Measurements from ENCODE around the gene DES. TPM values are rescaled to one million over a fixed set of nuclear protein-coding genes. Genes with fewer than 3 reads are reported as not detected.
A peak's percentile ranks its signal among the peaks of the same experiment; 100 is the strongest.

Gene DES
- total RNA-seq, 1 experiment from 2014 or later, result not detected

DNA sequence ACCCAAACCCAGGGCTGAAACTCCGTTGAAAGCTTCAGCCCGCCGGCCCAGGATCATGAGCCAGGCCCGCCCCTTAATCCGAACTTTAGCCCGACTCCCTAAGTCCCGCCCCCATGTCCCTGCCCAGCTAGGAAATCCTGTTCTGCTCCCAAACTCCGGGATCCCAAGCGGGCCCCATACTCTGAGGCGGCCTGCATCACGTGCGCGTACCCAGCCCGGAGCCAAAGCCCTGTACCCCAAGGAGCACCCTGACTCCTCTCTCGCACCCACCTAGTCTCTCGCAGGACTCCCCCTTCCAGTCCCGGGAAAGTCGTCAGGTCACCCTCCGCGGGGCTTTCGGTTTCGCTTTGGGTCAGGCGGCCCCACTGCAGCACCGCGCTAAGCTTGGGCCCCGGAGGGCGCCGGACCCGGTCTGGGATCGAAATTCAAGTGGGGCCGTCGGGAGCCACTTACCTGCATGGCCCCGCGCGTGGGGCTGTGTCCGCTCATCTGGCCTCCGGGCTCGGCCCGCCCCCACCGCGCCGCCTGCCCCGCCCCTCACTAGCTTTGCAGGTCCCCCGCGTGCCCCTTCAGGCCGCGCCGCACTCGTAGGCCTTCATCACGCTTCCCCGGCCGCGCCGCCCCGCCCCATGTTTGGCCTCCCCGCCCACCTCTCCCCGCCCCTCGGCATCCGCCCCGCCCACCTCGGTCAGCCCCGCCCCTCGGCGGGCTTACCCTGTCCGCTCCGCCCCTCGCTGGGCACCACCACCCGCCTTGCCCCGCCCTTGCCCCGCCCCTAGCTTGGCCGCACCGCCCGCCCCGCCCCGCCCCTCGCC is 30.7 kb upstream of the DES start, which contains the start of gene DNPEP:
DNPEP (minus strand) TSS at position 607 of the 815 bp plus-strand sequence; CDS start at position 489, 118 bp downstream.
- TF ChIP-seq, protein P1, sequence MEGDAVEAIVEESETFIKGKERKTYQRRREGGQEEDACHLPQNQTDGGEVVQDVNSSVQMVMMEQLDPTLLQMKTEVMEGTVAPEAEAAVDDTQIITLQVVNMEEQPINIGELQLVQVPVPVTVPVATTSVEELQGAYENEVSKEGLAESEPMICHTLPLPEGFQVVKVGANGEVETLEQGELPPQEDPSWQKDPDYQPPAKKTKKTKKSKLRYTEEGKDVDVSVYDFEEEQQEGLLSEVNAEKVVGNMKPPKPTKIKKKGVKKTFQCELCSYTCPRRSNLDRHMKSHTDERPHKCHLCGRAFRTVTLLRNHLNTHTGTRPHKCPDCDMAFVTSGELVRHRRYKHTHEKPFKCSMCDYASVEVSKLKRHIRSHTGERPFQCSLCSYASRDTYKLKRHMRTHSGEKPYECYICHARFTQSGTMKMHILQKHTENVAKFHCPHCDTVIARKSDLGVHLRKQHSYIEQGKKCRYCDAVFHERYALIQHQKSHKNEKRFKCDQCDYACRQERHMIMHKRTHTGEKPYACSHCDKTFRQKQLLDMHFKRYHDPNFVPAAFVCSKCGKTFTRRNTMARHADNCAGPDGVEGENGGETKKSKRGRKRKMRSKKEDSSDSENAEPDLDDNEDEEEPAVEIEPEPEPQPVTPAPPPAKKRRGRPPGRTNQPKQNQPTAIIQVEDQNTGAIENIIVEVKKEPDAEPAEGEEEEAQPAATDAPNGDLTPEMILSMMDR (IDR thresholded peaks at IDR 0.05; ENCODE audit: unreplicated experiment), result no peak
- ChIA-PET POLR2A (interaction anchor here (0.5 to 3.1 kb wide), 19 partner anchors 9 to 319 kb away, joined by 3 to 15 read pairs (median 5); partner anchors contain the start of genes ANKZF1, ATG9A, CNPPD1 and DNAJB2), CTCF (interaction anchor here (0.6 to 3.1 kb wide), 4 partner anchors 15 to 221 kb away, joined by 4 to 19 read pairs (median 7); no protein-coding TSS in a partner anchor)
- no peaks in the 10 kb centered on the region for H3K27me3 Mint-ChIP-seq (ENCODE audit: insufficient read depth, unreplicated experiment)
- peaks cover 40% of the 10 kb centered on the region for H3K36me3 Mint-ChIP-seq (ENCODE audit: insufficient read depth, unreplicated experiment)
- intact Hi-C loops (cut with micrococcal nuclease), result no loop called here
- no peaks in the 10 kb centered on the region for H3K9me3 Mint-ChIP-seq (ENCODE audit: unreplicated experiment)
- peak; percentile 89 for DNase-seq (ENCODE audit: unreplicated experiment)
- H3K4me3 Mint-ChIP-seq (ENCODE audit: unreplicated experiment), result peak within 1 kb of the TSS; percentile 96
- no TSS peak for BruUV-seq (replicated peaks)
- no peaks in the 10 kb centered on the region for H3K4me1 Mint-ChIP-seq (ENCODE audit: insufficient read depth, unreplicated experiment)
- peak within 1 kb of the TSS; percentile 97 for H3K27ac Mint-ChIP-seq (ENCODE audit: low read depth, unreplicated experiment)

DNA sequence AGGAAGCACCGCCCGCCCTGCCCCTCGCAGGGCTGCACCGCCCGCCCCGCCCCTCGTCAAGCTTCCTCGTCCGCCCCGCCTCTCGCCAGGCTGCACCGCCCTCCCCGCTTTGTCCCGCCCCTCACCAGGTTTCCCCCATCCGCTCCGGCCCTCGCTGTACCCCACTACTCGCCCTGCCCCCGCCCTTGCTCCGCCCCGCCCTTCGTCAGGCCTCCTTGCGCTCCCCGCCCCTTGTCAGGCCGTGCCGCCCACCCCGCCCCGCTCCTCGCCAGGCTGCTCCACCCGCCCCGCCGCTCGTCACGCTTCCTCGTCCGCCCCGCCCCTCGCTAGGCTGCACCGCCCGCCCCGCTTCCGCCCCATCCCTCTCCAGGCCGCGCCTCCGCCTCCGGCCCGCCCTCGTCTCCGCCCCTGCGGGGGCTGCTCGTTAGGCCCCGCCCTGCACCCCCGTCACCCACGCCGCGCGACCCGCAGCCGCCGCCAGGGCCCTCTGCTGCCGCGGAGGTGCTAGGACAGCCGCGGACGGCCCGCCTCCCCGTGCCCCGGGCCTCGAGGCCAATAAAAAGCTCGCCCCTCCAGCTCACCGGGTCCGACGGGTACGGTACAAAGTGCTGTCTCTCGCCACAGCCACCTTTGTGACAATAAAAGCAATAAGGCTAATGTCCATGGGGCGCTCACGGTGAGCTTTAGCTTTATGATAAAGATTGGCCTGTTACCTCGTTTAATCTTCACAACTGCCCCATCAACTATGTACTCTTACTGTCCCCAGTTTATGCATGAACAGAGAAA is 29.9 kb upstream of the DES start:
- H3K36me3 Mint-ChIP-seq (ENCODE audit: insufficient read depth, unreplicated experiment), result peaks cover 33% of the 10 kb centered on the region
- DNase-seq (ENCODE audit: unreplicated experiment), result peak; percentile 87
- no peaks in the 10 kb centered on the region for H3K4me1 Mint-ChIP-seq (ENCODE audit: insufficient read depth, unreplicated experiment)
- H3K27ac Mint-ChIP-seq (ENCODE audit: low read depth, unreplicated experiment), result peak overlapping the region; percentile 97
- H3K27me3 Mint-ChIP-seq (ENCODE audit: insufficient read depth, unreplicated experiment), result no peaks in the 10 kb centered on the region
- intact Hi-C loops (cut with micrococcal nuclease), result no loop called here
- no TSS peak for BruUV-seq (replicated peaks)
- H3K4me3 Mint-ChIP-seq (ENCODE audit: unreplicated experiment), result peak overlapping the region; percentile 96
- CTCF ChIA-PET, result interaction anchor here (0.5 to 3.4 kb wide), 15 partner anchors 10 to 1151 kb away, joined by 3 to 19 read pairs (median 3); no protein-coding TSS in a partner anchor
- no peaks in the 10 kb centered on the region for H3K9me3 Mint-ChIP-seq (ENCODE audit: unreplicated experiment)
- POLR2A ChIA-PET, result interaction anchor here (0.6 to 3.1 kb wide), 20 partner anchors 10 to 273 kb away, joined by 3 to 15 read pairs (median 4); partner anchors contain the start of genes ANKZF1, ATG9A, CHPF and CNPPD1
- TF ChIP-seq, protein P1 (IDR thresholded peaks at IDR 0.05; ENCODE audit: unreplicated experiment), result no peak

DNA sequence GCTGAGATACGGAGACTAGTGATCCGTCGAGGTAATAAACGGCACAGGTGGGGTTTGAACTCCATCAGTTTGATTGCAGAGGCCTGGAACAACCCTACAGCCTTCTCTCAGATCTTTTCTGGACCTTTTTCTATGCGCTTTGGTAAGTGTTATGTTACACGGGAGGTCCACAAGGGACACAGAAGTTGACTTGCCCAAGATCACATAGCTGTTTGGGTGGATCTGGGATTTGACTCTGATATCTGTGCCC is 29.3 kb upstream of the DES start:
- DNase-seq (ENCODE audit: unreplicated experiment), result no peak
- BruUV-seq (replicated peaks), result no TSS peak
- CTCF ChIA-PET, result interaction anchor here (0.5 to 3.4 kb wide), 16 partner anchors 10 to 1151 kb away, joined by 3 to 19 read pairs (median 3); no protein-coding TSS in a partner anchor
- peaks cover 28% of the 10 kb centered on the region for H3K36me3 Mint-ChIP-seq (ENCODE audit: insufficient read depth, unreplicated experiment)
- POLR2A ChIA-PET, result interaction anchor here (0.6 to 3.1 kb wide), 11 partner anchors 9 to 390 kb away, joined by 3 to 15 read pairs (median 4); partner anchors contain the start of genes CHPF, CNPPD1, DNAJB2 and GMPPA
- TF ChIP-seq, protein P1 (IDR thresholded peaks at IDR 0.05; ENCODE audit: unreplicated experiment), result no peak
- H3K27ac Mint-ChIP-seq (ENCODE audit: low read depth, unreplicated experiment), result no peak overlapping the region
- peak overlapping the region; percentile 96 for H3K4me3 Mint-ChIP-seq (ENCODE audit: unreplicated experiment)
- intact Hi-C loops (cut with micrococcal nuclease), result no loop called here
- H3K9me3 Mint-ChIP-seq (ENCODE audit: unreplicated experiment), result no peaks in the 10 kb centered on the region
- H3K27me3 Mint-ChIP-seq (ENCODE audit: insufficient read depth, unreplicated experiment), result no peaks in the 10 kb centered on the region
- H3K4me1 Mint-ChIP-seq (ENCODE audit: insufficient read depth, unreplicated experiment), result no peaks in the 10 kb centered on the region
